HepG2 (cell line): ENCODE measurements around the gene P4HB. TPM values are rescaled to one million over a fixed set of nuclear protein-coding genes. Genes with fewer than 3 reads are reported as not detected.

Experiments used
- FLYWCH1 ChIP-seq: sonication (generic); formaldehyde crosslinking; IDR thresholded peaks from 2 replicates; pipeline ENCODE4 v1.8.1; 2023; ENCODE audit warnings: mild to moderate bottlenecking, missing genetic modification reagents
- GFI1 ChIP-seq: sonication (generic); formaldehyde crosslinking; IDR thresholded peaks from 2 replicates; pipeline ENCODE4 v1.5.0; 2020; ENCODE audit warnings: missing genetic modification reagents, mild to moderate bottlenecking, borderline replicate concordance
- KMT2A ChIP-seq: sonication (generic); formaldehyde crosslinking; IDR thresholded peaks from 2 replicates; pipeline ENCODE4 v1.4.0; 2020; ENCODE audit warnings: missing genetic modification reagents
- MED8 ChIP-seq: sonication (generic); formaldehyde crosslinking; IDR thresholded peaks from 2 replicates; pipeline ENCODE4 v1.8.1; 2023; ENCODE audit warnings: mild to moderate bottlenecking, missing genetic modification reagents; ENCODE audit not compliant: insufficient replicate concordance
- NCOR1 ChIP-seq: fragments of 200-600 bp; sonication (generic); IDR thresholded peaks from 2 replicates; pipeline ENCODE4 v1.7.0; 2017; ENCODE audit warnings: antibody characterized with exemption, low read length, borderline replicate concordance
- SRSF9 ChIP-seq: fragments of 200-400 bp; formaldehyde crosslinking; IDR thresholded peaks from 2 replicates; pipeline ENCODE4 v1.6.1; 2018; ENCODE audit warnings: borderline replicate concordance, mild to moderate bottlenecking, low read depth, low read length; ENCODE audit not compliant: insufficient read depth, poor library complexity, severe bottlenecking
- TRIM24 ChIP-seq: sonication (generic); formaldehyde crosslinking; IDR thresholded peaks from 2 replicates; pipeline ENCODE4 v1.8.0; 2022; ENCODE audit warnings: mild to moderate bottlenecking, missing genetic modification reagents
- ZGPAT ChIP-seq: IDR thresholded peaks from 2 replicates; pipeline ENCODE4 v1.6.1; 2016; ENCODE audit warnings: mild to moderate bottlenecking
- ZNF335 ChIP-seq: sonication (generic); formaldehyde crosslinking; IDR thresholded peaks from 2 replicates; pipeline ENCODE4 v1.4.0; 2020; ENCODE audit warnings: missing genetic modification reagents
- ZNF446 ChIP-seq: sonication (generic); formaldehyde crosslinking; IDR thresholded peaks from 2 replicates; pipeline ENCODE4 v1.5.0; 2020; ENCODE audit warnings: mild to moderate bottlenecking, missing genetic modification reagents
- ZNF75D ChIP-seq: sonication (generic); formaldehyde crosslinking; IDR thresholded peaks from 2 replicates; pipeline ENCODE4 v1.8.1; 2023; ENCODE audit warnings: missing genetic modification reagents, mild to moderate bottlenecking, borderline replicate concordance
- ZNF766 ChIP-seq: sonication (generic); formaldehyde crosslinking; IDR thresholded peaks from 2 replicates; pipeline ENCODE4 v1.5.0; 2020; ENCODE audit warnings: missing genetic modification reagents, borderline replicate concordance
- ZNF879 ChIP-seq: sonication (generic); formaldehyde crosslinking; IDR thresholded peaks from 2 replicates; pipeline ENCODE4 v1.8.1; 2023; ENCODE audit warnings: missing genetic modification reagents
- polyA plus RNA-seq, 8 experiments: library from polyadenylated mRNA; depleted of rRNA in 3 of 8; stranded (reverse) in 7 of 8; unstranded in 1 of 8; fragments of >200 nt; fragmentation: Illumina TruSeq in 4 of 8; extraction: Trizol in 4 of 8; gene quantifications; 2 replicates each; pipeline versions ENCODE4 v1.2.1 to v1.2.3, GENCODE V29; 2011 to 2016; ENCODE audit warnings: low read depth in 4 of 8, missing spikeins in 1 of 8, mixed read lengths in 1 of 8; ENCODE audit not compliant: insufficient read depth in 1 of 8
- total RNA-seq, 5 experiments: library from RNA; depleted of rRNA; stranded (reverse); fragments of >200 nt; fragmentation: Illumina TruSeq; extraction: Trizol; gene quantifications; 2 replicates each; pipeline ENCODE4 v1.2.3, GENCODE V29; 2016; ENCODE audit warnings: low read depth in 1 of 5
- TF ChIP-seq, protein P1 (sequence below): sonication (generic); formaldehyde crosslinking; IDR thresholded peaks from 2 replicates; pipeline ENCODE4 v1.9.0; 2021; ENCODE audit warnings: missing genetic modification reagents, mild to moderate bottlenecking, borderline replicate concordance
- TF ChIP-seq, protein P2 (sequence below): sonication (generic); formaldehyde crosslinking; conservative IDR thresholded peaks from 2 replicates; pipeline ENCODE4 v1.4.0; 2020; ENCODE audit warnings: missing genetic modification reagents
- TF ChIP-seq, protein P3 (sequence below): sonication (generic); formaldehyde crosslinking; IDR thresholded peaks from 2 replicates; pipeline ENCODE4 v1.4.0; 2020; ENCODE audit warnings: missing genetic modification reagents

P4HB gene
- total and polyA plus RNA-seq, 2 of the 13 experiments (the other 11 are each of a cell fraction or from before 2014, with no cell fraction given), result 185 to 782 TPM

DNA sequence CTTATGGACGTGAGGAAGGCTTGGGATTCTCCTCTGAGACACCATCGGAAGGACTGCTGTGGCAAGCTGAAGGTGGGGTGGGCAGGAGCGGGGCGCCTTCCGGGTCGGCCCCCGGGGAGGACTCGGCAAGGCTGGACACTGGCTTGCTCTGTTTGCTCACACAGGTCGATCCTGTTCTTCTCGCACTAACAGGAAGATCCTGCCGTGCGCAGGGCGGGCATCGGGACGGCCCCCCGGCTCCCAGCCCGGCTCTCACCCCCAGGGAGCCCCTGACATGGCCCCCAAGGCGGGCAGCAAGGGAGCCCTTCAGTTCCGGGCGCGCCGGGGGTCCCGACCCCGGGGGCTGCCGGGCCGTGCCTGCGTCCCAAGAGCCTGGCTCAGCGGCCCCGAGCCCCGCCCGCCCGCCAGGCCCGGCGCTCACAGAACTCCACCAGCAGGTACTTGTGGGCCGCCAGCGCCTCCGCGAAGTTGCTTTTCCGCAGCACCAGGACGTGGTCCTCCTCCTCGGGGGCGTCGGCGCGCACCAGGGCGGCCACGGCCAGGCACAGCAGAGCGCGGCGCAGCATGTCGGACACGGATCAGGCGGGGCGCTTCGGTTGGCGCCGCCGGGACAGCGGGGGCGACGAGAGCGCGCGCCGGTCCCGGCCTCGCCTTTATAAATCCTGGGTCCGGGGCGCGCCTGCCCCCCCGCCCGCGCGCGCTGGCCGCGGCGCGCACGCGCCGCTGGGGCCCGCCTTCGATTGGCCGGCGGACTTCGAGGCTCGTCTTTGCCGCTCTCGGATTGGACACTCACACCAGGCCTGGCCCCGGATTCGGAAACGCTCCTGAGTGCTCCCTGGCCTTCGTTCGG is at the start of gene P4HB (continued):
- TF ChIP-seq, protein P1, sequence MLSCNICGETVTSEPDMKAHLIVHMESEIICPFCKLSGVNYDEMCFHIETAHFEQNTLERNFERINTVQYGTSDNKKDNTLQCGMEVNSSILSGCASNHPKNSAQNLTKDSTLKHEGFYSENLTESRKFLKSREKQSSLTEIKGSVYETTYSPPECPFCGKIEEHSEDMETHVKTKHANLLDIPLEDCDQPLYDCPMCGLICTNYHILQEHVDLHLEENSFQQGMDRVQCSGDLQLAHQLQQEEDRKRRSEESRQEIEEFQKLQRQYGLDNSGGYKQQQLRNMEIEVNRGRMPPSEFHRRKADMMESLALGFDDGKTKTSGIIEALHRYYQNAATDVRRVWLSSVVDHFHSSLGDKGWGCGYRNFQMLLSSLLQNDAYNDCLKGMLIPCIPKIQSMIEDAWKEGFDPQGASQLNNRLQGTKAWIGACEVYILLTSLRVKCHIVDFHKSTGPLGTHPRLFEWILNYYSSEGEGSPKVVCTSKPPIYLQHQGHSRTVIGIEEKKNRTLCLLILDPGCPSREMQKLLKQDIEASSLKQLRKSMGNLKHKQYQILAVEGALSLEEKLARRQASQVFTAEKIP (CRISPR knock-in tag), result no peak
- TF ChIP-seq TRIM24 (CRISPR knock-in tag) (no peak), ZNF766 (CRISPR knock-in tag) (no peak), GFI1 (CRISPR knock-in tag) (0 out of 2 replicates have a peak, but pooled peaks have one; percentile 30), ZNF335 (CRISPR knock-in tag) (no peak), ZNF446 (CRISPR knock-in tag) (peak; percentile 78; the same call in 1 of the 2 replicates), NCOR1 (no peak), KMT2A (CRISPR knock-in tag) (no peak), ZGPAT (CRISPR knock-in tag) (no peak), ZNF75D (CRISPR knock-in tag) (no peak), FLYWCH1 (CRISPR knock-in tag) (no peak), SRSF9 (no peak), MED8 (CRISPR knock-in tag) (no peak), ZNF879 (0 out of 2 replicates have a peak, but pooled peaks have one; percentile 8)
- TF ChIP-seq, protein P2, sequence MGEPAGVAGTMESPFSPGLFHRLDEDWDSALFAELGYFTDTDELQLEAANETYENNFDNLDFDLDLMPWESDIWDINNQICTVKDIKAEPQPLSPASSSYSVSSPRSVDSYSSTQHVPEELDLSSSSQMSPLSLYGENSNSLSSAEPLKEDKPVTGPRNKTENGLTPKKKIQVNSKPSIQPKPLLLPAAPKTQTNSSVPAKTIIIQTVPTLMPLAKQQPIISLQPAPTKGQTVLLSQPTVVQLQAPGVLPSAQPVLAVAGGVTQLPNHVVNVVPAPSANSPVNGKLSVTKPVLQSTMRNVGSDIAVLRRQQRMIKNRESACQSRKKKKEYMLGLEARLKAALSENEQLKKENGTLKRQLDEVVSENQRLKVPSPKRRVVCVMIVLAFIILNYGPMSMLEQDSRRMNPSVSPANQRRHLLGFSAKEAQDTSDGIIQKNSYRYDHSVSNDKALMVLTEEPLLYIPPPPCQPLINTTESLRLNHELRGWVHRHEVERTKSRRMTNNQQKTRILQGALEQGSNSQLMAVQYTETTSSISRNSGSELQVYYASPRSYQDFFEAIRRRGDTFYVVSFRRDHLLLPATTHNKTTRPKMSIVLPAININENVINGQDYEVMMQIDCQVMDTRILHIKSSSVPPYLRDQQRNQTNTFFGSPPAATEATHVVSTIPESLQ (CRISPR knock-in tag), result no peak
- TF ChIP-seq, protein P3, sequence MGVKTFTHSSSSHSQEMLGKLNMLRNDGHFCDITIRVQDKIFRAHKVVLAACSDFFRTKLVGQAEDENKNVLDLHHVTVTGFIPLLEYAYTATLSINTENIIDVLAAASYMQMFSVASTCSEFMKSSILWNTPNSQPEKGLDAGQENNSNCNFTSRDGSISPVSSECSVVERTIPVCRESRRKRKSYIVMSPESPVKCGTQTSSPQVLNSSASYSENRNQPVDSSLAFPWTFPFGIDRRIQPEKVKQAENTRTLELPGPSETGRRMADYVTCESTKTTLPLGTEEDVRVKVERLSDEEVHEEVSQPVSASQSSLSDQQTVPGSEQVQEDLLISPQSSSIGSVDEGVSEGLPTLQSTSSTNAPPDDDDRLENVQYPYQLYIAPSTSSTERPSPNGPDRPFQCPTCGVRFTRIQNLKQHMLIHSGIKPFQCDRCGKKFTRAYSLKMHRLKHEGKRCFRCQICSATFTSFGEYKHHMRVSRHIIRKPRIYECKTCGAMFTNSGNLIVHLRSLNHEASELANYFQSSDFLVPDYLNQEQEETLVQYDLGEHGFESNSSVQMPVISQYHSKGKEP, result peak; percentile 83; the same call in 1 of the 2 replicates
